Activated naive CD4-positive, alpha-beta T cell treated with anti-CD3 and anti-CD28 coated beads, Interleukin-2, amount 50 U/mL, for 72 hours (primary cell): ENCODE results near the gene IMPDH2. TPM values are rescaled to one million over a fixed set of nuclear protein-coding genes. Genes with fewer than 3 reads are reported as not detected.
"Not testable (repeated sequence)": the region's sequence is repeated elsewhere in the genome, so short reads cannot be mapped to it uniquely, and the experiment has no call there.

Source experiments
- ATAC-seq, 2 donors: fragments of 150-1000 bp; cut with Tn5 transposase; 2 replicates each; pipeline ENCODE4 v1.10.0; 2021; ENCODE audit warnings: mild to moderate bottlenecking in 2 of 2, moderate library complexity in 2 of 2
- DNase-seq, 2 donors: peaks; one replicate each; pipeline ENCODE4 v3.0.0; 2021 to 2022; ENCODE audit warnings: low spot score in 2 of 2
- H3K27ac Mint-ChIP-seq, 2 donors: one replicate each; pipeline ENCODE4 v1.8.0; 2022; ENCODE audit warnings: mild to moderate bottlenecking in 2 of 2, mixed read lengths in 2 of 2
- H3K36me3 Mint-ChIP-seq, 2 donors: one replicate each; pipeline ENCODE4 v1.8.0; 2022; ENCODE audit warnings: mixed read lengths in 2 of 2
- H3K9me3 Mint-ChIP-seq, 2 donors: one replicate each; pipeline ENCODE4 v1.8.0; 2022; ENCODE audit warnings: mixed read lengths in 2 of 2
- total RNA-seq, 2 donors: library from RNA; stranded (reverse); gene quantifications; one replicate each; pipeline ENCODE4 v1.2.3, GENCODE V29; 2022

IMPDH2 gene
- total RNA-seq, 2 donors from 2014 or later: 538 to 637 TPM

DNA sequence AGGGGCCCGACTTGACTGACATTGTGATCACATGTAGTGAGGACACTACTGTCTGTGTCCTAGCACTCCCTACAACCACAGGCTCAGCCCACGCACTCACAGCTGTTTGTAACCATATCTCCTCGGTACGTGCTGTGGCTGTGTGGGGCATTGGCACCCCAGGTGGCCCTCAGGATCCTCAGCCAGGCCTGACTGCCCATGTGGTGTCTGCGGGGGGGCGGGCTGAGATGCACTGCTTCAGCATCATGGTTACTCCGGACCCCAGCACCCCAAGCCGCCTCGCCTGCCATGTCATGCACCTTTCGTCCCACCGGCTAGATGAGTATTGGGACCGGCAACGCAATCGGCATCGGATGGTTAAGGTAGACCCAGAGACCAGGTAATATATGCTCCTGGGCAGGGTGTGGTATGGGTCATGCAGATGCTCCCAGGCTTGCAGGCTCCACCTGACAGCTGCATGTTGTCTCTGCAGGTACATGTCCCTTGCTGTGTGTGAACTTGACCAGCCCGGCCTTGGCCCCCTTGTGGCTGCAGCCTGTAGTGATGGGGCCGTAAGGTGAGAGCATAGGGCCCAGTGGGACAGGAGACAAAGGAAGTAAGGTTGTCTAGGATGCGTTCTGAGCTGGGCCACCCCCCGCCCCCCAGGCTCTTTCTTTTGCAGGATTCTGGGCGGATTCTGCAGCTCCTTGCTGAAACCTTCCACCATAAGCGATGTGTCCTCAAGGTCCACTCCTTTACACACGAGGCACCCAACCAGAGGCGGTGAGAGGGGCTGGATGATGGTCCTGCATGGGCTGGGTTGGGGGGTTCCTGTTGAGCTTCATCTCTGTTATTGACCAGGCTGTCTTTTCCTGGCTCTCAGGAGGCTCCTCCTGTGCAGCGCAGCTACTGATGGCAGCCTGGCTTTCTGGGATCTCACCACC, 15.2 kb downstream of the IMPDH2 start:
- DNase-seq: peak in 1 of 2 donors; percentile 69
- peak overlapping the region in 1 of 2 donors; percentile 36 for H3K27ac Mint-ChIP-seq

GRCh38 chr3:49013113-49013737, 16.0 kb downstream of the IMPDH2 start:
- H3K9me3 Mint-ChIP-seq: no peaks in the 10 kb centered on the region
- ATAC-seq: no peak
- no peak for DNase-seq
- H3K27ac Mint-ChIP-seq: no peak overlapping the region
- peaks cover 3 to 8% of the 10 kb centered on the region in 2 donors for H3K36me3 Mint-ChIP-seq

More for the DNA sequence above, 15.2 kb downstream of the IMPDH2 start:
- Mint-ChIP-seq H3K36me3 (peaks cover 0 to 6% of the 10 kb centered on the region in 2 donors), H3K9me3 (no peaks in the 10 kb centered on the region)
- ATAC-seq: peak; percentile 17 to 30

DNA sequence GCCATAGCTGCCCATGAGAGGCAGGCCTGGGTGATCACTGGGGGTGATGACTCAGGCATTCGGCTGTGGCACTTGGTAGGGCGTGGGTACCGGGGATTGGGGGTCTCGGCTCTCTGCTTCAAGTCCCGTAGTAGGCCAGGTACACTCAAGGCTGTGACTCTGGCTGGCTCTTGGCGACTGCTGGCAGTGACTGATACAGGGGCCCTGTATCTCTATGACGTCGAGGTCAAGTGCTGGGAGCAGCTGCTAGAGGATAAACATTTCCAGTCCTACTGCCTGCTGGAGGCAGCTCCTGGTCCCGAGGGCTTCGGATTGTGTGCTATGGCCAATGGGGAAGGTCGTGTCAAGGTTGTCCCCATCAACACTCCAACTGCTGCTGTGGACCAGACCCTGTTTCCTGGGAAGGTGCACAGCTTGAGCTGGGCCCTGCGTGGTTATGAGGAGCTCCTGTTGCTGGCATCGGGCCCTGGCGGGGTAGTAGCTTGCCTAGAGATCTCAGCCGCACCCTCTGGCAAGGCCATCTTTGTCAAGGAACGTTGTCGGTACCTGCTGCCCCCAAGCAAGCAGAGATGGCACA, 16.7 kb downstream of the IMPDH2 start:
- ATAC-seq: no peak
- Mint-ChIP-seq H3K27ac (peak overlapping the region in 1 of 2 donors; percentile 55), H3K36me3 (peaks cover 7 to 12% of the 10 kb centered on the region in 2 donors), H3K9me3 (no peaks in the 10 kb centered on the region)
- DNase-seq: no peak

DNA sequence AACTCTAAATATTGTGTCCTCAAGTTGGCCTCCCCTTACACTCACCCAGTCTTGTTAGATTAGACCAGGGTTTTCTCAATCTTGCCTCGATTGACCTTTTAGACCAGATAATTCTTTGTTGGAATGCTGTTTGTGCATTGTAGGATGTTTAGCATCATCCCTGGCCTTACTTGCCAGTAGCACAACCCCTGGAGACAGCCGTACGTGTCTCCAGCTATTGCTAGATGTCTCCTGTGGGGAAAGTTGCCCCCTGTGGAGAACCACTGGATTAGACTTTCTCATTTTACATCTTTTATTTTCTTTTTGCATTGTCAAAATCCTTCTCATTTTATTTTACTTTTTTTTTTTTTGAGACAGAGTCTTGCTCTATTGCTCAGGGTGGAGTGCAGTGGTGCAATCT, 19.8 kb downstream of the IMPDH2 start:
- ATAC-seq (no peak), DNase-seq (no peak)
- H3K9me3 Mint-ChIP-seq: no peaks in the 10 kb centered on the region
- peak overlapping the region; percentile 89 to 94 for H3K27ac Mint-ChIP-seq
- peaks cover 11 to 14% of the 10 kb centered on the region in 2 donors for H3K36me3 Mint-ChIP-seq

DNA sequence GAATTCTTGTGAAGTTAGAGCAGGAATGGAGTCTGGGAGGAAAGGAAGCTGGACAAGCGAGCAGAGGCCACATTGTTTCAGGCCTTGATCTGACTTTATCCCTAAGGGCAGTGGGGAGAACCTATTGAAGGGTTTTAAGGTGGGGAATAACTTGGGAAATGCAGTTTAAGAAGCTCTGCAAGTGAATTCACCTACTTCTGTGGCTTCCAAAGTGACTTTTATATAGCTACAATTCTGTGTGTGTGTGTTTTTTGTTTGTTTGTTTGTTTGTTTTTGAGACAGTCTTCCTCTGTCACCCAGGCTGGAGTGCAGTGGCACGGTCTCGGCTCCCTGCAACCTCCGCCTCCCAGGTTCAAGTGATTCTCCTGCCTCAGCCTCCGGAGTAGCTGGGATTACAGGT, 20.6 kb downstream of the IMPDH2 start:
- ATAC-seq, DNase-seq, H3K9me3 Mint-ChIP-seq: not testable (repeated sequence)
- Mint-ChIP-seq H3K36me3 (peaks cover 11 to 14% of the 10 kb centered on the region in 2 donors), H3K27ac (peak overlapping the region; percentile 94)

DNA sequence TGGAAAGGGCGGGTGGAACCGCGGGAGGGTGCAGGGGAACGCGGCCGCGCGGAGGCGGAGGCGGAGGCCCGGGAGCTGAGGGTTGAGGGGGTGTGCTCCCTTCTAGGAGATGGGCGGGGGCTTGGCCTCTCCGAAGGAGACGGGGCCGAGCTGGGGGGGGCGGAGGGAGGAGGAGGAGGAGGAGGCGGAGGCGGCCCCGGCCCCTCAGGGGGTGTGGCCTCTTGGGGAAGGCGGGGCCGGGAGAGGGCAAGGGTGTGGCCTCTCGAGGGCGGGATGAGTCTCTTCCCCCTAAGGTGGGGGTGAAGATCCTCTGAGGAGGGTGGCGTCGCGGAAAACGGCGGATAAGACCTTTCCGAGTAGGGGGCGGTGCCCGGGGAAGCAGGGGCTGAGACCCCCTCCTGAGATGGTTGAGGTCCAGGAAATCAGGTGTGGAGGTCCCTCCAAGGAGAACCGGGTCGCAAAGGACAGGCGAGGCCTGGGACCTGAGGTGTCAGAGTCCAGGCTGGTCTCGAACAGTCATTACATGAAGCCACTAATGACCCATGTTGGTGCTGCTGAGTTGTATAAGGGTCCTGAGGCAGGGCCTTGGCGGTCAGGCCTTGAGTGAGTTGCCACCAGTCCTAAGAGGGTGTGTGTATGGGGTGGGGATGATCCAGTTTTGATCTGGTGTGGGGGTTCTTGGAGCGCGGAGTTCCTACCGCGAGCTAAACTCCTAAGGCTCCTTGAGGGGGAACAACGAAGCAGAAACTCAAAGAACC, 21.2 kb downstream of the IMPDH2 start:
- peaks cover 11 to 14% of the 10 kb centered on the region in 2 donors for H3K36me3 Mint-ChIP-seq

DNA sequence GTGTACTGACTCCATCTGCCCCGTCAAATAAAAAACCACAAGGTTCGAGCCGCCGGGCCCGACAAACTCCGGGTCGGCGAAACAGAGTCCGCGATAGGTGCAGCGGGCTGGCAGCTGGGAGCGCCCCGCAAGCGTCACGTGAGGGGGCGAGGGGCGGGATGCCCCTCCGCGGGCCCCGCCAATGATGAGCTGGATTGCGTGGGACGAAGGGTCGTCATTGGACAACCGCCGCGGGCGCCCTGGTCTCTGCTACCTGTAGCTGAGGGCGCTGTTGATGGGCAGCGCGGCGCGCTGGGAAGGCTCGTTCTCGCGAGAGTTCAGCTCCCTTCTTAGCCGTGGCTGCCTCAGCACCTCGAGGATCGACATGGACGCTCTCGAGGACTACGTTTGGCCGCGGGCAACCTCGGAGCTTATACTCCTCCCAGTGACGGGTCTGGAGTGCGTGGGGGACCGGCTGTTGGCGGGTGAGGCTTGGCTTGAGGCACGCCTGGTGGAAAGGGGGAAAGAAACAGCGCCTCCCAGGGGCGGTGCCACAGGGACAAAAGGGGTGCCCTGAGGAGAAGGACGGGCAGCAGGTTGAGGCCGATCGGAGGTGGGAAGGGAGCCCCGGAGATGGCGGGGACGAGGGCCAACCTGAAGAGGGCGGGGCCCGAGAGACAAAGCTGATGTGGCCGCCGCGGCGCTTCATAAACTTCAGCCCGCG, 22.0 kb downstream of the IMPDH2 start, which contains the start of gene WDR6:
Gene WDR6, plus strand, starts transcription at position 324 of the 703 bp plus-strand sequence. Its CDS starts 41 bp downstream, at position 365.
- peak; percentile 97 to 99 for DNase-seq
- ATAC-seq: peak; percentile 89 to 94
- peak within 1 kb of the TSS; percentile 94 to 98 for H3K27ac Mint-ChIP-seq
- H3K36me3 Mint-ChIP-seq: peaks cover 11 to 14% of the 10 kb centered on the region in 2 donors
- no peaks in the 10 kb centered on the region for H3K9me3 Mint-ChIP-seq

More for the DNA sequence above, 21.2 kb downstream of the IMPDH2 start:
- DNase-seq (peak; percentile 86 to 94), ATAC-seq (peak; percentile 53 to 71)
- H3K9me3 Mint-ChIP-seq: no peaks in the 10 kb centered on the region
- peak overlapping the region; percentile 94 to 98 for H3K27ac Mint-ChIP-seq

DNA sequence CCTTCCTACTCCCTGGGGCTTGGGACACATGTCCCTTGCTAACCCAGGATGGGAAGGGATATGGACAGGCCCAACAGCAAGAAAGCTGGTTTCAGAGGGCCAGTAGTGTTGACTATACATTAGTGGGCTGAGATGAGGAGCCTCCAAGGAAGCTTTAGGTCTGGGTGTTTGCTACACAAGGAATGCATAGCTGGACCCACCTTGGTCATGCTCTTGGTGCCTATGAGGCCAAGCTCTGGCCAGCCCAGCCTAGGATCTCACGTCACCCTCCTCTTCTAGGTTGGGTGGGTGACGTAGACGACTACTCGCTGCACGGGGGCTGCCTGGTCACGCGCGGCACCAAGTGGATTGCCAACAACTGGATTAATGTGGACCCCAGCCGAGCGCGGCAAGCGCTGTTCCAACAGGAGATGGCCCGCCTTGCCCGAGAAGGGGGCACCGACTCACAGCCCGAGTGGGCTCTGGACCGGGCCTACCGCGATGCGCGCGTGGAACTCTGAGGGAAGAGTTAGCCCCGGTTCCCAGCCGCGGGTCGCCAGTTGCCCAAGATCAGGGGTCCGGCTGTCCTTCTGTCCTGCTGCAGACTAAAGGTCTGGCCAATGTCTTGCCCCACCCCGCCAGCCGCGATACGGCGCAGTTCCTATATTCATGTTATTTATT, 22.7 kb downstream of the IMPDH2 start:
- no peak for ATAC-seq
- H3K36me3 Mint-ChIP-seq: peaks cover 11 to 14% of the 10 kb centered on the region in 2 donors
- no peaks in the 10 kb centered on the region for H3K9me3 Mint-ChIP-seq
- peak in 1 of 2 donors; percentile 30 for DNase-seq
- H3K27ac Mint-ChIP-seq: peak overlapping the region; percentile 94 to 98

DNA sequence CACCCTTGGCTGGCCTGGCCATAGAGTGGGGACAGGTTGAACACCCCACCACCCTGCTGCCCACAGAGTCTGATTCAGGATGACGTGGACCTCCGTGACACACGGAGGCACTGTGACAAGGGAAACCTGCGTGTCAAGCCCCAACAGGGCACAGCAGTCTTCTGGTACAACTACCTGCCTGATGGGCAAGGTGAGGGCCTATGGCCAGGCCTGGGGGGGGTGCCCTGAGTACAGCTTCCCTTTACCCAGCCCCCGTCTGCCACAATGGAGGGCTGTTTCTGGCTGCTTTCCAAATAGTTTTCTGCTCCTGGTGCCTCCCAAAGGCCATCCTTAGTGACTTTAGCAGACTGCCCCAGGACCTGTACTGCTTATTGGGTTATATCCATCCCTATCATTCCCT, 23.2 kb downstream of the IMPDH2 start:
- DNase-seq (no peak), ATAC-seq (no peak)
- H3K27ac Mint-ChIP-seq: peak overlapping the region in 1 of 2 donors; percentile 94
- H3K36me3 Mint-ChIP-seq: peaks cover 11 to 14% of the 10 kb centered on the region in 2 donors
- H3K9me3 Mint-ChIP-seq: no peaks in the 10 kb centered on the region

GRCh38 chr3:49005303-49005680, 23.9 kb downstream of the IMPDH2 start:
- peaks cover 11 to 14% of the 10 kb centered on the region in 2 donors for H3K36me3 Mint-ChIP-seq
- no peak for DNase-seq
- H3K9me3 Mint-ChIP-seq: no peaks in the 10 kb centered on the region
- H3K27ac Mint-ChIP-seq: no peak overlapping the region
- ATAC-seq: no peak

- ATAC-seq: no peak
- Mint-ChIP-seq H3K9me3 (no peaks in the 10 kb centered on the region), H3K36me3 (peaks cover 11 to 14% of the 10 kb centered on the region in 2 donors), H3K27ac (no peak overlapping the region)
- no peak for DNase-seq
Observed at GRCh38 chr3:49004352-49005302, 24.6 kb downstream of the IMPDH2 start.

DNA sequence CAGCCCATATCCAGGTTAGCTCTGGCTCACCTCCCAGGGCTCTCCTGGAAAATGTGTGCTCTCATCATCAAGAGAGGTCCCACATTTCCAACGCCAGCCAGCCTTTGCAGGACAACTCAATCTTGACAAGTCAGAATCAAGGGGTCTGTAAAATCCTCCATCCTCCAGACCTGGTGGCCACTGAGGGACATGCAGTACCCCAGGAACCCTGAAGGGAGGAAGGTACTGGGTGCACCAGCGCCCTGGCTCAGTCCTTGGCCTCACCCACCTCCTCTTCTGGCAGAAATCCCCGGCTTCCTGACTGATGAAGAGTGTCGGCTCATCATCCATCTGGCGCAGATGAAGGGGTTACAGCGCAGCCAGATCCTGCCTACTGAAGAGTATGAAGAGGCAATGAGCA, 28.0 kb downstream of the IMPDH2 start:
- H3K9me3 Mint-ChIP-seq: no peaks in the 10 kb centered on the region
- DNase-seq (no peak), ATAC-seq (no peak)
- peak overlapping the region; percentile 71 to 91 for H3K27ac Mint-ChIP-seq
- H3K36me3 Mint-ChIP-seq: no peaks in the 10 kb centered on the region

DNA sequence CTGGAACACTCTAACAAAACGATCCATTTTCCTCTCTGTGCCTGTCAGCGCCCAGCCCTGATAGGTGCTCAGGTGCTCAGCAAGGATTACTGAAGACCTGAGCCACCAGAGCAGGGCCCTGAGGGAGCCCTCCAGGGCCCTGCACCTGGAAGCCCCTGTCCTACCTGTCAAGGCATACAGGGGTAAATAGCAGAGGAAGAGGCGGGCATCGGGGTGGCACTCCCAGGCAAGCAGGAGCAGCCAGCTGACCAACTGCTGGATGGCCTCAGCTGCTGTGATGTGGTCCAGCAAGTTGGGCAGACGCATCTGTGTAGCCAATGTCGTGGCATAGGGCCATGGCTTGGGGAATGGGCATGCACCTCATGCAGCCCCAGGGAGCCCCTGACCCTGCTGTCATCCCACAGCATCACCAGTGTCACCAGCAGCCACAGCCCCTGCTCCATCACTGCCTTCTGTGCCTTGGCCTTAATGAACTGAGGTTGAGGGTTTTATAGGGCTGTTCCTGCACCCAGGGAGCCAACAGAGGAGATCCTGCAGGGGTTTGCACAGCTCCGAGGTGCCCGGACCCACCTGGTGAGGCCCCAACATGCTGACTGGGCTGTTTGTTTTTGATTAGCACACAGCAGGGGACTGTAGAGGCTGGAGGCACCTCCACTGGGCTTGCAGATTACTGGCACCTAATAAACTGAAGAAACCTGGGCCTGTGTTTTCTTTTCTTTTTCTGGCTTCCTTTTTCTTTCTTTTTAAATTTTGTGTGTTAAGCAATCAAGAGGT, 29.9 kb downstream of the IMPDH2 start:
- DNase-seq (no peak), ATAC-seq (no peak)
- Mint-ChIP-seq H3K9me3 (no peaks in the 10 kb centered on the region), H3K27ac (peak overlapping the region in 1 of 2 donors; percentile 1), H3K36me3 (no peaks in the 10 kb centered on the region)
